ENCODE results near the gene BOD1. TPM values are rescaled to one million over a fixed set of nuclear protein-coding genes. Genes with fewer than 3 reads are reported as not detected.

BOD1 gene
- total and polyA plus RNA-seq, 9 of the 15 experiments (the other 6 are each of a cell fraction or from before 2014, with no cell fraction given), result 10.1 to 31.6 (median 22.6) TPM

GRCh38 chr5:173615884-173616576 lies 420 bp downstream of the BOD1 start (continued):
- no peak for TF ChIP-seq HMGXB4 (CRISPR knock-in tag; IDR thresholded peaks at IDR 0.05)
- TF ChIP-seq MTF1 (CRISPR knock-in tag; IDR thresholded peaks at IDR 0.05; ENCODE audit: borderline replicate concordance), result no peak
- TF ChIP-seq SREBF1 (IDR thresholded peaks at IDR 0.05; ENCODE audit: borderline replicate concordance, low read depth, low read length), result no peak
- no peak for TF ChIP-seq HOMEZ (CRISPR knock-in tag; IDR thresholded peaks at IDR 0.05)
- TF ChIP-seq ATF6 (CRISPR knock-in tag; IDR thresholded peaks at IDR 0.05), result no peak
- no peak for TF ChIP-seq HBP1 (CRISPR knock-in tag; IDR thresholded peaks at IDR 0.05)
- TF ChIP-seq TAF9B (IDR thresholded peaks at IDR 0.05; ENCODE audit: partially characterized antibody), result no peak
- TF ChIP-seq ID3 (CRISPR knock-in tag; IDR thresholded peaks at IDR 0.05), result no peak
- TF ChIP-seq ID3 (tag; IDR thresholded peaks at IDR 0.05), result peak; percentile 25; the same call in 1 of the 2 replicates
- TF ChIP-seq ZNF282 (CRISPR knock-in tag; IDR thresholded peaks at IDR 0.05), result no peak
- TF ChIP-seq RBFOX2 (IDR thresholded peaks at IDR 0.05; ENCODE audit: low read depth, low read length), result peak; percentile 70
- no peak for TF ChIP-seq SMAD4 (CRISPR knock-in tag; conservative IDR thresholded peaks at IDR 0.05)
- TF ChIP-seq GATAD2B (IDR thresholded peaks at IDR 0.05; ENCODE audit: borderline replicate concordance), result no peak
- no peak for TF ChIP-seq NFIX (CRISPR knock-in tag; IDR thresholded peaks at IDR 0.05; ENCODE audit: low read depth)
- TF ChIP-seq MBD1 (CRISPR knock-in tag; IDR thresholded peaks at IDR 0.05), result no peak

Data from K562 (cell line).